ENCODE measurements around the gene HLA-DOA.

The HLA-DOA gene

GRCh38 chr6:32962213-32962826, 47.1 kb downstream of the HLA-DOA start:
- DNase-seq: no peak

DNA sequence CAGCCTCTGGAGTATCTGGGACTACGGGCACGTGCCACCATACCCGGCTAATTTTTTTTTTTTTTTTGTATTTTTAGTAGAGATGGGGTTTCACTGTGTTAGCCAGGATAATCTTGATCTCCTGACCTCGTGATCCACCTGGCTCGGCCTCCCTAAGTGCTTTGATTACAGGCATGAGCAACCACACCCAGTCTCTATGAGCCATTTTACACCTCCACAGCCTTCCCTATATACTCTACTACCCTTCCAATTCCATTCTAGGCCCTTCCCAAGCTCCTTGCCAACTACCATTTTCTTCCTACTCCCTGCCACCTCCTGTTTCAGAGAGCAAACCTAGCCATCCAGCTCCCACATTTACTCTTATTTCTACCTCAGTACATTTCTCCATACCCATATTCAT, 48.8 kb downstream of the HLA-DOA start:
- DNase-seq: no peak

DNA sequence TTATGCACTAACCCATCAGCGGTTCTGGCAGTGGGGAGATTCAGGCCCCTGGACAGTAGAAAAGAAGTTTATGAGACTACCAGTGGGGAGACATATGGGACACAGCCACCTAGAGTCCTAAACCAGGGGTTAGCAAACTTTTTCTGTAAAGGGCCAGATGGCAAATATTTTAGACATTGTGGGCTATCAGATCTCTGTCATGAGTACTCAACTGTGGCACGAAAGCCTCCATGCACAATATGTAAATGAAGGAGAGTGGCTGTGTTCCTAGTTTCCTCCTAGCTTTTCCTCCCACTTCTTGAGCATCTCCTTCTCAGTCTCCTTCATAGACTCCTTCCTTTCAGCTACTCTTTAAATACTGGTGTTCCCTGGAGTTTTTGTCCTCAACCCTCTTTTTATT, 53.2 kb downstream of the HLA-DOA start:
- no peak for DNase-seq

DNA sequence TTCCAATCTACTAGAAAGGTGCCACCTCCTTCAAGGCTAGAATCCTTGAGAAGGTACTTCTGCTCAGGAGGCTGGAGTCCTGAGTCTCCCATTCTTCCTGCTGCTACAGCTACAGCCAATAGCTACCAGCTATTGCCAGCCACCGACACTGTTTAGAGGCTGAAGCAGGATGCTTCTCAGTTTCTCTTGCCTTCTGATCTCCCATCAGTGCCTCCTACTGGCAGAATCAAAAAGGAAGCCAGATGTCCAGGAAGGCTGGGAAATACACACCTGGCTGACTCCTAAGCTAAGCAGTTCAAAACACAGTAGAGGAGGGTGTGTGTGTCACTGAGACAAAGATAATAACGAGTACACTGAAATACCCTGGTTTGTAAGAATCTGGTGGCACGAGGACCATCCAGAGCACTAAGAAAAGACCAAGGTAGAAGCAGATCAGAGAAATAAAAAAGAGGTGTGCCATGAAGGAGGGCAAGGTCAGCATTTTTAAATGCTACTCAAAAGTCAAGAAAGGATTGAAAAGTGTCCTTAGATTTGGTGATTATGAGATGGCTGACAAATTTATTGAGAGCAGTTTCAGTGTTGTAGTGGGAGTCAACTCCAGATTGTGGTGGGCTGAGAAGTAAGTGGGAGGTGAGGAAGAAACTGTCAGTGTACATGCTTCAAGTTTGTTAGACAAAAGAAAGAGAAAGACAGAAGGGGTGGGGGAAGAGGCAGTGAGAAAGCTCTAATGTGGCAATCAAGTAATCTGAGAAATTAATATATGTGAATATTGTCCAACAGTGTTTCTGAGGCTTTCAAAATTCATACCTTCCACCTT, 54.2 kb downstream of the HLA-DOA start:
- DNase-seq: peak; percentile 49

GRCh38 chr6:32954267-32954666, 55.1 kb downstream of the HLA-DOA start:
- no peak for DNase-seq
